Fibroblast of mammary gland (primary cell): Measurements from ENCODE around the gene SOHLH2.
A peak's percentile ranks its signal among the peaks of the same experiment; 100 is the strongest.

Experiments used
- DNase-seq: peaks from one replicate; pipeline ENCODE4 v3.0.0-alpha.2; 2010; ENCODE audit warnings: low read depth
- H3K4me3 ChIP-seq: 2 replicates; pipeline ENCODE4 v1.5.1; 2011; ENCODE audit warnings: low read depth, mild to moderate bottlenecking, low read length, moderate library complexity; ENCODE audit not compliant: control insufficient read depth
- TF ChIP-seq, protein P1 (sequence below): conservative IDR thresholded peaks from 2 replicates; pipeline ENCODE4 v1.5.1; 2011; ENCODE audit warnings: low read depth, low read length, inconsistent platforms; ENCODE audit not compliant: control insufficient read depth, insufficient read depth

Gene SOHLH2

DNA sequence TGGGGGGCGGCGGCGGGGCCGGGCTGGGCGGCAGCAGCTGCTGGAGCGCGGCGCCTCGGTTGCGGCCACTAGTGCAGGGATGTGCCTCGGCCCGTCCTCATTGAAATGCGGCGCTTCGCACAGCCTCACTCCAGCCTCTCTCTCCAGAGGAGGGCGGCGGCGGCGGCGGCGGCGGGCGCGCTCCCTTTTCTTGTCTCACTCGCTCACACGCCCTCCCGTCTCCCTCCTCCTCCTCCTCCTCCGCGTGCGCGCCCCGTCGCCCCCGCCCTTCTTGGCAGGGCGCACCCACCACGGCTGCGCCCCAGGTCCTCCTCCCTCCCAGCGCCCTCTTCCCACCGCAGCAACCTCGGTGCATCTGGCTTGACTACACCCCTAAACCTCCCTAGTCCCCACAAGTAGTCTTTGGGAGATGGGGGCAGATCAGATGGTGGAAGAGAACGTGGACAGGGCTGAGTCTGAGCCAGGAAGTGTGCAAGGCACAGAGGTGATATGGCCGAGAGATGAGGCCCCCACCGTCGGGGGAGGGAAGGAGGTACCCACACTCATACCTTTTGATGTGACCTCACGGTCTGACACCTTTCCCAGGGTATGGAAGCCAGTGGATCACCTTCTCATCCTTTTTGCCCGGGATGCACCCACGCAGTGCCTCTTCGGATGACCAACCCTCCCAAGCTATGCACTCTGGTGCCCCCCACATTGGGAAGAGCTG lies 83.0 kb downstream of the SOHLH2 start, which contains the start of gene DCLK1:
TSS of gene DCLK1 (minus strand) at position 161 of the 709 bp plus-strand sequence.
- TF ChIP-seq, protein P1, sequence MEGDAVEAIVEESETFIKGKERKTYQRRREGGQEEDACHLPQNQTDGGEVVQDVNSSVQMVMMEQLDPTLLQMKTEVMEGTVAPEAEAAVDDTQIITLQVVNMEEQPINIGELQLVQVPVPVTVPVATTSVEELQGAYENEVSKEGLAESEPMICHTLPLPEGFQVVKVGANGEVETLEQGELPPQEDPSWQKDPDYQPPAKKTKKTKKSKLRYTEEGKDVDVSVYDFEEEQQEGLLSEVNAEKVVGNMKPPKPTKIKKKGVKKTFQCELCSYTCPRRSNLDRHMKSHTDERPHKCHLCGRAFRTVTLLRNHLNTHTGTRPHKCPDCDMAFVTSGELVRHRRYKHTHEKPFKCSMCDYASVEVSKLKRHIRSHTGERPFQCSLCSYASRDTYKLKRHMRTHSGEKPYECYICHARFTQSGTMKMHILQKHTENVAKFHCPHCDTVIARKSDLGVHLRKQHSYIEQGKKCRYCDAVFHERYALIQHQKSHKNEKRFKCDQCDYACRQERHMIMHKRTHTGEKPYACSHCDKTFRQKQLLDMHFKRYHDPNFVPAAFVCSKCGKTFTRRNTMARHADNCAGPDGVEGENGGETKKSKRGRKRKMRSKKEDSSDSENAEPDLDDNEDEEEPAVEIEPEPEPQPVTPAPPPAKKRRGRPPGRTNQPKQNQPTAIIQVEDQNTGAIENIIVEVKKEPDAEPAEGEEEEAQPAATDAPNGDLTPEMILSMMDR, result no peak
- peak within 1 kb of the TSS; percentile 61 for H3K4me3 ChIP-seq
- DNase-seq, result peak; percentile 69

DNA sequence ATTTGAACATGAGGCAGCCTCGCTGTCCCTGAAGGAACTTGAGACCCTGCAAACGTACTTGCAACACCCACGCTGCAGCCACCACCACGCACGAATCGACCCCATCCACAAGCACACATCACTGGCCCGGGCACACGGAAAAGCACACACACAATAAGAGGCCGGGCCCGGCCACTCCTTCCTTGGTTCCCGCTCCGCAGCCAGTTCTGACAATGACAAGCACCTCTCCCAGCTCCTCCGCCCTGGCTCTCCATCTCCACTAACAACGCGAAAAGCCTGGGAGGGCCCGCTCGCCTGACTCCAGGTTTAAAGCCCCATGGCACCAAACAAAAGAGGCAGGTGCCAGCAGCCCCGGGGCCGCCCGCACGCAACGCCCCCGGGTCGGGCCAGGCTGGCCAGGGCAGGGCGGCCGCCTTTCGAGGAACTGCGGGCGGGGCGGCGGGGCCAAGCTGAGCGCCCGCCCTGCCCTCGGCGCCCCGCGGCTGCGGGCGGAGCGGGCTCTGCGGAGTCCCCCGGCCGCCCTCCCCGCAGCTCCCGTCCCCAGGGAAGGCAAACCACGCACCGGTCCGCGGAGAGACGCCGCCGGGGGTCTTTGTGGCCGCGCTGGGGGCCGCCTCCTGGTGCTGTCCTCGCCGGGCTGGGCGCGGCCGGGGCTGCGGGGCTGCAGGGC lies 83.7 kb downstream of the SOHLH2 start:
- DNase-seq, result peak; percentile 20
- H3K4me3 ChIP-seq, result peak overlapping the region; percentile 61

DNA sequence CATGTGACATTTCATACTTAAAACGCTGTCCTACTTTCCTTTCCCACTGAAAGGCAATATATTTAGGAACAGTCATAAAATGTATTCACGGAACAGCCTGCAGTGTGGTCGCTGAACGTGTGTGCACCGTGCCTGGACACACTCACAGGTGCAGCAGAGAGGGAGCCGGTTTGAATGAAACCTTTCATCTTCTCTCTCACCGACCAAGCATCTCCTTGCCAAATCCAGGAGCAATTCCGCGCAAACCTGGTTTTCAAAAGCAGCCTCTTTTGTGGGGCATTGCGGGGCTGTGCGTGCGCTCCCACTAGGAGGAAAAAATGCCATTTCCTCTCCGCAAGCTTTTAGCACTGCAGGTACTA lies 84.2 kb downstream of the SOHLH2 start:
- TF ChIP-seq, protein P1, result no peak
- H3K4me3 ChIP-seq, result peak overlapping the region; percentile 61
- no peak for DNase-seq

More for the DNA sequence above, 83.7 kb downstream of the SOHLH2 start:
- TF ChIP-seq, protein P1, result no peak

DNA sequence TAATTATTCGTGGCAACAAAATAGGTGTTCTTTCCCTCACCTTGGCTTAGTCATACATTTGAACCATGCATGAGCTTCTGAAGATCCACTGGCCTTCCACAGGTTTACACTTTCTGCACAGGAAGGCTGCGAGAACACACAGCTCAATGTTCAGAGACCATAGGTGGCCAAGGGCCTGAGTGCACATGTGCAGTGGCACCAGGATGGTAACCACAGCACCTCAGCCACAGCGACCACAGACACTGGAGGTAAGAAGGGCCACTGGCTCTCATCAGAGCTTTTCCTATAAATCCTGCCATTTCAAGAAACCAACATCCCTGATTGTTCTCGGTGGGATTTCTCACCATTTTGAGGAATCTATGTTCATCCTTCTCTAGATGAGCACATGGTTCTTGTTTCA lies 84.8 kb downstream of the SOHLH2 start:
- no peak for DNase-seq
- peak overlapping the region; percentile 61 for H3K4me3 ChIP-seq
- TF ChIP-seq, protein P1, result no peak

DNA sequence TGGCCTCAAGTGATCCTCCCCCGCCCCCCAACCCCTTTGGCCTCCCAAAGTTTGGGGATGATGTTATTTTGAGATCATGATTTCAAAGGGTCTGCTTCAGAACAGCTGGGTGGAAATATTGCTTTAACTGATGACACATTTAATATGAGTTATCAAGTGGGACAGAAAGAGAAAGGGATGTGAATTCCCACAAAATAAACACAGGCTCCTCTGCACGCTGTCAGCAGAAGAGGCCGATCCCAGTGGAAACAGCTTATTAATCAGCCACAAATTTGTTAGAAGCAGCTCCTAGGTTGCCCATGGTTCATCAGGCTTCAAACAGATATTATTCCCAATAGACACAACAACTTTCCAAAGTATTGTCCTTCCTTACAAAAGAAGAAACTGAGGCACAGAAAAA lies 87.9 kb downstream of the SOHLH2 start:
- TF ChIP-seq, protein P1, result no peak
- peak; percentile 20 for DNase-seq
- no peak overlapping the region for H3K4me3 ChIP-seq

DNA sequence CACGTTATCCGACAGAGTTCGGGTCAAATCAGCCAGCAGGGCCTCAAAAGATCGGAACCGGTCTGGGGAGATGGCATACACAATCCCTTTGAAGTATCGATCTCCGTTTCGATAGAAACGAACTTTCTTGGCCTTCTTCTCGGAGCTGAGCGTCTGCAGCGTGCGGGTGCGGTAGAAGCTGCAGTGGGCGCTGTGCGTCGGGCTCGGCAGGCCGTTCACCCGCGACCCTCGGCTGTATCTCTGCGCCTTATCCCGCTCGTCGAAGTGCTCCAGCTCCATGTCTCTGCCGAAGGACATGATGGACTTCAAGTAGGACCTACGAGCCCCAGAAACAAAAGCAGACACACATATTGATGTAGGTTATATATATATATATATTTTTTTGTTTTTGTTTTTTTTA lies 88.5 kb downstream of the SOHLH2 start:
- no peak for DNase-seq
- no peak overlapping the region for H3K4me3 ChIP-seq
- TF ChIP-seq, protein P1, result no peak
